K562 (cell line): ENCODE results near the gene KCND2.

Source experiments
- FOXJ3 ChIP-seq: sonication (generic); formaldehyde crosslinking; IDR thresholded peaks from 2 replicates; pipeline ENCODE4 v1.4.0; 2020; ENCODE audit warnings: mild to moderate bottlenecking, missing genetic modification reagents
- ZNF121 ChIP-seq: sonication (generic); formaldehyde crosslinking; conservative IDR thresholded peaks from 2 replicates; pipeline ENCODE4 v1.8.0; 2022; ENCODE audit warnings: missing genetic modification reagents

DNA sequence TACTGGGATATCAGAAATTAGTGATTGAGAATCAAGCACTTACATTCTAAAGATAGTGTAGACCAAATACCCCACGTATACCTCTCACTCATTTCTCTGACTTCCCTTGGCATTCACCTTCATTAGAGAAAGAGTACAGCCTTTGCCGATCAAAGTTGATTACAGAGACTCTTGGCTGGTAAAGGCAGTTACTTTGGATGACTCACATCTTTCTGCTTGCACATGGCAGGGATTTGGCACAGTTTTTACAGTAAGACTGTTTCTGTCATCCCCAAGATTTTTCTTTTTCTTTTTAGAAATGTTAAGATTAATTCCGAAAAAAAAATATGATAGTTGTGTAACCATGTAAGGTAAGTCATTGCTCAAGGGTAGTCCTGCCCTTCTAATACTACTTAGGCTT, 442.0 kb downstream of the KCND2 start:
- TF ChIP-seq FOXJ3 (CRISPR knock-in tag) (no peak), ZNF121 (no peak)
